Measurements from ENCODE around the gene TAS2R9. TPM values are rescaled to one million over a fixed set of nuclear protein-coding genes. Genes with fewer than 3 reads are reported as not detected.

Gene TAS2R9
- total RNA-seq, 1 experiment from 2014 or later = not detected

- BruUV-seq (replicated peaks) = no TSS peak
- no peaks in the 10 kb centered on the region for H3K79me2 ChIP-seq (ENCODE audit: low read depth)
- H3K9me3 ChIP-seq (ENCODE audit: insufficient read depth, low read depth) = no peaks in the 10 kb centered on the region
- no peaks in the 10 kb centered on the region for H3K4me1 ChIP-seq (replicated peaks; ENCODE audit: insufficient read depth)
- H3F3A ChIP-seq (ENCODE audit: insufficient read depth, low read depth) = no peaks in the 10 kb centered on the region
- no peak within 1 kb of the TSS for H3K4me3 ChIP-seq
- no peak for DNase-seq
- H3K27me3 ChIP-seq (ENCODE audit: insufficient read depth, low read depth) = no peaks in the 10 kb centered on the region
- TF ChIP-seq EZH2 (IDR thresholded peaks at IDR 0.05; ENCODE audit: low read depth) = no peak
- no peak for TF ChIP-seq CTCF (conservative IDR thresholded peaks at IDR 0.05)
- H3K9me2 ChIP-seq (ENCODE audit: insufficient read depth) = no peaks in the 10 kb centered on the region
- no peak within 1 kb of the TSS for H3K27ac ChIP-seq
- ChIA-PET CTCF (no interaction called here), POLR2A (ENCODE audit: unreplicated experiment) (no interaction called here)
- intact Hi-C loops (cut with micrococcal nuclease; ENCODE audit: unreplicated experiment) = no loop called here
- H2AFZ ChIP-seq = no peak within 1 kb of the TSS
- H3K4me2 ChIP-seq = no peak within 1 kb of the TSS
- no peaks in the 10 kb centered on the region for H4K20me1 ChIP-seq (ENCODE audit: insufficient read depth)
- no peaks in the 10 kb centered on the region for H3K36me3 ChIP-seq (ENCODE audit: low read depth)
These were observed 2.8 kb downstream of the TAS2R9 start, which contains the start of gene TAS2R8 for GRCh38 chr12:10807186-10807585. Gene TAS2R8 (minus strand): TSS chr12:10807286. CDS start chr12:10806980, 306 bp downstream.

- H3K4me1 ChIP-seq (replicated peaks; ENCODE audit: insufficient read depth) = no peaks in the 10 kb centered on the region
- BruUV-seq (replicated peaks) = no TSS peak
- H2AFZ ChIP-seq = no peak within 1 kb of the TSS
- no peaks in the 10 kb centered on the region for H4K20me1 ChIP-seq (ENCODE audit: insufficient read depth)
- H3K4me2 ChIP-seq = no peak within 1 kb of the TSS
- CTCF ChIA-PET = no interaction called here
- H3K79me2 ChIP-seq (ENCODE audit: low read depth) = no peaks in the 10 kb centered on the region
- POLR2A ChIA-PET (ENCODE audit: unreplicated experiment) = no interaction called here
- intact Hi-C loops (cut with micrococcal nuclease; ENCODE audit: unreplicated experiment) = no loop called here
- H3K4me3 ChIP-seq = no peak within 1 kb of the TSS
- H3K36me3 ChIP-seq (ENCODE audit: low read depth) = no peaks in the 10 kb centered on the region
- H3K9me2 ChIP-seq (ENCODE audit: insufficient read depth) = no peaks in the 10 kb centered on the region
- H3F3A ChIP-seq (ENCODE audit: insufficient read depth, low read depth) = no peaks in the 10 kb centered on the region
- no peaks in the 10 kb centered on the region for H3K27me3 ChIP-seq (ENCODE audit: insufficient read depth, low read depth)
- no peaks in the 10 kb centered on the region for H3K9me3 ChIP-seq (ENCODE audit: insufficient read depth, low read depth)
- no peak for DNase-seq
- TF ChIP-seq CTCF (conservative IDR thresholded peaks at IDR 0.05) (no peak), EZH2 (IDR thresholded peaks at IDR 0.05; ENCODE audit: low read depth) (no peak)
- no peak within 1 kb of the TSS for H3K27ac ChIP-seq
These were observed 7.4 kb downstream of the TAS2R9 start, which contains the start of gene TAS2R7 for GRCh38 chr12:10802587-10802986. Gene TAS2R7 (minus strand): TSS chr12:10802627. CDS start chr12:10802570, 57 bp downstream.

- no TSS peak for BruUV-seq (replicated peaks)
- H3F3A ChIP-seq (ENCODE audit: insufficient read depth, low read depth) = no peaks in the 10 kb centered on the region
- H3K36me3 ChIP-seq (ENCODE audit: low read depth) = no peaks in the 10 kb centered on the region
- H2AFZ ChIP-seq = no peak overlapping the region
- H3K4me2 ChIP-seq = no peak overlapping the region
- no peaks in the 10 kb centered on the region for H4K20me1 ChIP-seq (ENCODE audit: insufficient read depth)
- intact Hi-C loops (cut with micrococcal nuclease; ENCODE audit: unreplicated experiment) = no loop called here
- ChIA-PET POLR2A (ENCODE audit: unreplicated experiment) (no interaction called here), CTCF (no interaction called here)
- no peak for TF ChIP-seq CTCF (conservative IDR thresholded peaks at IDR 0.05)
- no peak for TF ChIP-seq EZH2 (IDR thresholded peaks at IDR 0.05; ENCODE audit: low read depth)
- H3K4me1 ChIP-seq (replicated peaks; ENCODE audit: insufficient read depth) = no peaks in the 10 kb centered on the region
- no peaks in the 10 kb centered on the region for H3K79me2 ChIP-seq (ENCODE audit: low read depth)
- H3K9me3 ChIP-seq (ENCODE audit: insufficient read depth, low read depth) = no peaks in the 10 kb centered on the region
- H3K9me2 ChIP-seq (ENCODE audit: insufficient read depth) = no peaks in the 10 kb centered on the region
- H3K27ac ChIP-seq = no peak overlapping the region
- no peak for DNase-seq
- H3K4me3 ChIP-seq = no peak overlapping the region
- H3K27me3 ChIP-seq (ENCODE audit: insufficient read depth, low read depth) = no peaks in the 10 kb centered on the region
These were observed 8.2 kb downstream of the TAS2R9 start for GRCh38 chr12:10801741-10802140.

Data from PC-9 (cell line).